D341Med (cell line): ENCODE data around the gene TRIM59.

Source experiments
- DNase-seq: peaks from one replicate; pipeline ENCODE4 v3.0.0; 2012; ENCODE audit warnings: low spot score

Gene TRIM59

DNA sequence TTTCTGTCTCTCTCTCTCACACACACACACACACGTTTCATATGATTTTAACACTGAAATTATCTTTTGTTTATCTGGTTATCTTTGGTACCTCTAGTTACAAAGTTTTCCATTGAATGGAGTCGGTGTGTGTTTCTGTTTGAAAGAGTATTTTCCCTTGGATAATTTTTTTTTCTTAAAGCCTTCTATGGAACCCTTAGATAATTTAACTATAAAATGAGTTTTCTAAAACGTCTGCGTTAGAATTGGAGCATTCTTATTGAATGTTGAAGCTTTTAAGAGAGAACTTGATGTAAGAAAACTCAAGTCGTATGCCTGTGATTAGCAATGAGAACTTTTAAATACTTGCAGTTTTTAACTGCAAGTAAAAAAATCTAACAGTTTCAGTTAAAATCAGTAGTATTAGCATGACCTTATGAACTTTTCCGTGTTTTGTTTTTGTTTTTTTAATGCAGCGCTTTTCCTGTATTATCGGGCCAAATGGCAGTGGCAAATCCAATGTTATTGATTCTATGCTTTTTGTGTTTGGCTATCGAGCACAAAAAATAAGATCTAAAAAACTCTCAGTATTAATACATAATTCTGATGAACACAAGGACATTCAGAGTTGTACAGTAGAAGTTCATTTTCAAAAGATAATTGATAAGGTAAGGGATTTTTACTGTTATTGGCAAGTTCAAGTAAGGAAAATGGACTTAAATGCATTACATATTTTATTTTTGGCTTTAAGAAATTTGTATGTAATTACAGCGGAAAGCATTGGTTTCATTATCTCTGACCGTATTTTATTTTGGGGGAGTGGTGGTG, 47.2 kb downstream of the TRIM59 start:
- no peak for DNase-seq

GRCh38 chr3:160401291-160402095, 48.1 kb downstream of the TRIM59 start:
- DNase-seq = no peak

DNA sequence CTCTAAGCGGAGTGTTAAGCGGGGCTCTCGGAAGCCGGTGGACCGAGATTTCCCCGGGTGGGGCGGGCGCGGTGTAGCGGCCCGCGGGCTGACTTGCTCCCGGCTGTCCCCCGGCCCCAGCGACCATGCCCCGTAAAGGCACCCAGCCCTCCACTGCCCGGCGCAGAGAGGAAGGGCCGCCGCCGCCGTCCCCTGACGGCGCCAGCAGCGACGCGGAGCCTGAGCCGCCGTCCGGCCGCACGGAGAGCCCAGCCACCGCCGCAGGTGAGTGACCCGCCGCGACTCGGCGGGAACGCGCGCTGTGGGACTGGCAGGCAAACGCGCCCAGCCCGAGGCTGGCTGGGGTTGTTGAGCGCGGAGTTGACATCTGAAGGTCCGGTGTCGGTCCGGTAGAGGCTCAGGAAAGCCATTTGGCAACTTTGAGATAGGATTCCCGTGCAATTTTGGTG, 48.9 kb downstream of the TRIM59 start:
- peak; percentile 48 for DNase-seq

- peak; percentile 37 for DNase-seq
Measured at GRCh38 chr3:160400030-160400701, 49.4 kb downstream of the TRIM59 start.

DNA sequence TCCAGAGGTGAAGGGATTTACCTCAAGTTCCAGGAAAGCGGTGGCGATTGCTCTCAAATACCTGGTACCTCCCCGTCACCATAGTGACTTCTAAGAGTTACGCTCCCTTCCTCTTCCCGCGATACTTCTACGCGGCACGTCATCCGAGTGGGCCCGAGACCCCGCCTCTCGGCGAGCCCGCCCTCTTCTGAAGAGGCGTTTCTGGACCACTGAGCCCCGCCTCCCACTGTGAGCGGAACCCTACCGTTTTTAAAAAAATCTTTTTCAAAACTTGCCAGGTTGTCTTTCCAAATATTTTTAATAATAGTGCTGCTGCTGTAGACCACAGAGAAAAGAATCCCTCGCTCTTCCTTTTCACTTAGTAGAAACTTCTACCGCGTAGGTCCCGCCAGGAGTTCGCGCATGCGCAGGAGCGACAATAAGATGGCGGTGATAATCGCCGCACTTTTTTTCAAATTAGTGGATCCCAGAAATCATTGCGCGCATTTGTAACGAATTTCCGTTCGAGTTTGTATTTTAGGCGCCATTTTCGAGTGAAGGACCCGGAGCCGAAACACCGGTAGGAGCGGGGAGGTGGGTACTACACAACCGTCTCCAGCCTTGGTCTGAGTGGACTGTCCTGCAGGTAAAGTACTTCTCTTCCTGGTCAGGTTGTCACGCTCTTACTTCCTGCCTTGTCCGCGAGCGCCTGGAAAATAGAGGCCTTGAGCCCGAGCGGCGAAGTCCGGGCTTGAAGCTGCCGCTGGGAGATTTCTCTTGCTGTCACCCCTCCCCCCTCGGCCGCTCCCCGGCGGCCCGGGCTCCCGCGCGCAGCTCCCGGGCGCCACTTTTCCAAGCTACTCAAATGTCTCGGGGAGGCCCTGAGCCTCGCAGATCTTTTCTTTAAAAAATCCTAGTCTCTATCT, 50.2 kb downstream of the TRIM59 start, which contains the start of the genes IFT80 and SMC4:
IFT80 (minus strand) TSS at position 101 of the 905 bp plus-strand sequence. CDS start 14,625 bp downstream, outside the sequence.
SMC4 (plus strand) TSS at position 526 of the 905 bp plus-strand sequence. CDS start 1,177 bp downstream, outside the sequence.
- peak; percentile 94 for DNase-seq

GRCh38 chr3:160398820-160399124, 50.8 kb downstream of the TRIM59 start:
- DNase-seq = no peak

DNA sequence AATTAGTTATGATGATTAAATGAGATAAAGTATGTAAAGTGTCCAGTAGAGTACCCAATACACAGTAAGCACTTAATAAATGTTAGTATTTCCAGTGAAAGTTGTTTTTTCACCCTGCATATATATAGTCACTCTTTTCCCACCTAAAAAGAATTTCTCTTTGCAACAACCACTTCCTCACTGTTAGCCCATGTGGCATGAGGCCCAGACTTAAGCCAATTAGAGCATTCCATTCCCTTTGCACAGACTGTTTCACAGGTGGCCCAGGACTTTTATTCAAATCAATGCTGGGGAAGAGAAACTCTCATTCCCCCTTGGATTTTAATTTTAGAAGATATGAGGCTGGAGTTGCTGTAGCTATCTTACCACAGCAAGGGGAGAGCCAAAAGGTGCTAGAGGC, 54.3 kb downstream of the TRIM59 start:
- peak; percentile 34 for DNase-seq

GRCh38 chr3:160394009-160394392, 55.6 kb downstream of the TRIM59 start:
- DNase-seq = no peak

DNA sequence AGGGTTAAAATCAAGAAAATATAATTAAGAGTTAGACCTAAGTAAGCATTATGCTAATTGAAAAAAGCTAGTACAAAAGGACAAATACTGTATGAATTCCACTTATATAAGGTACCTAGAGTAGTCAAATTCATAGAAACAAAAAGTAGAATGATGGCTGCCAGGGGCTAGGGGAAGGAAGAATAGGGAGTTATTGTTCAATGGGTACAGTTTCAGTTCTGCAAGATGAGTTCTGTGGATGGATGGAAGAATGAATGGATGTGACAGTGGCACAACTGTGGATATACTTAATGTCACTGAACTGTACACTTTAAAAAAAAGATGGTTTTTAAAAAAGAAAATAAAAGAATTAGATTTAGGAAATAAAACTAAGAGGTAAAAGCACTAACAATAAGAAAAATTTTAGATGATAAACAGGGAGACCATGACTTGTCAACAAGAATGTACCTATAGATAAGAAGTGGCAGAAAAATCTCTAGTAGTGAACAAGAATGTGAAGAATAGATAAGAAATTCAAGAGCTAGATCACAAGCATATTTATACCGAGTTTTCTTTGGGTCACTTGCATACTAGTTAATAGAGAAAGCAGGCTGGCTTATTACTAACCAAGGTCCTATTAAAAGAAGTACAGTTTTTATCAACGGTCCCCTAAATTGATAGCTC, 56.1 kb downstream of the TRIM59 start:
- DNase-seq = no peak

GRCh38 chr3:160392798-160393197, 56.8 kb downstream of the TRIM59 start:
- no peak for DNase-seq

DNA sequence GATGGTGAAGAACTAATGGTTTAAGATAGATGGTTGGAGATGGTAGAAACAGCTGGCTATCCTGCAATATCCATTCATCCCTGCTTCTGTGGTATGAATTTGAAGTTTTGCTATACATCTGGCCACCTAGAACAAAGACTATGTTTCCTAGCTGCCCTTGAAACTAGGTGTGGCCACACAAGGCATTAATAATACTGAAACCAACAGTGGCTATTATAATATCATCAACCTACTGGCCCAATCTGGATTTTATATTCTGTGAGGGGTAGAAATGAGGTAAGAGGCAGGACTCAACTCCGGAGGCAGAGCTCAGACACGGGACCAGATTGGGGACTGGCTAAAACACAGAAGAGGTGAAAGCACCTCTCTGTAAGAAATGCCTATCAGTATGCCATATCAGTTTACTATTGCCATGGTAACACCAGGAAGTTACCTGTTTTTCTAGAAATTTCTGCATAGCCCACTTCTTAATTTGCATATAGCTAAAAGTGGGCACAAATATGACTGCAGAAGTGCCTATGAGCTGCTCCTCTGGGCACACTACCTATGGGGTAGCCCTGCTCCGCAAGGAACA, 58.9 kb downstream of the TRIM59 start:
- no peak for DNase-seq
